BE2C (cell line): ENCODE measurements around the gene ASB9.

Experiments
- DNase-seq: peaks from one replicate; pipeline ENCODE4 v3.0.0-alpha.2; 2020
- H3K27me3 ChIP-seq: fragments of 250-450 bp; sonication (Bioruptor Pico); 2 replicates; pipeline ENCODE4 v1.5.1; 2020; ENCODE audit warnings: mild to moderate bottlenecking
- H3K36me3 ChIP-seq: fragments of 250-450 bp; sonication (Bioruptor Pico); 2 replicates; pipeline ENCODE4 v1.5.1; 2020; ENCODE audit warnings: mild to moderate bottlenecking
- H3K4me1 ChIP-seq: fragments of 250-450 bp; sonication (Bioruptor Pico); 2 replicates; pipeline ENCODE4 v1.5.1; 2020
- H3K4me3 ChIP-seq: 2 replicates; pipeline ENCODE4 v1.5.1; 2011; ENCODE audit warnings: low read depth, low read length
- H3K9me3 ChIP-seq: fragments of 250-450 bp; sonication (Bioruptor Pico); 2 replicates; pipeline ENCODE4 v1.5.1; 2020
- TF ChIP-seq, protein P1 (sequence below): IDR thresholded peaks from 2 replicates; pipeline ENCODE4 v1.5.1; 2012; ENCODE audit warnings: mild to moderate bottlenecking, low read depth, low read length

ASB9 gene

DNA sequence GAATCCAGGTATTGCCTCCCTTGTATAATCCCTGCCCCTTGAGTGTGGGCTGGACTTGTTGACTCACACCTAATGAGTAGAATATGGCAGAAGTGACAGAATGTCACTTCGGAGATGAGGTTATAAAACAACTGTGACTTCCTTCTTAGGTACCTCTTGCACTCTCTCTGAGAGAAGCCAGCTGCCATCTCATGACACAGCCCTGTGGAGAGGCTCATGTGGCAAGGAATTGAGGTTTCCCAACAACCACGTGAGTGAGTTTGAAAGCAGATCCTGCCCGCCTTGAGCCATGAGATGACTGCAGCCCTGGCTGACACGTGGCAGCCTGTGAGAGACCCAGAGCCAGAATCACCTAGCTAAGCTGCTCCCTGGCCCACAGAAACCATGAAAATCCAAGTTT, 32.0 kb upstream of the ASB9 start:
- H3K4me3 ChIP-seq = no peak overlapping the region
- H3K27me3 ChIP-seq = no peaks in the 10 kb centered on the region
- H3K36me3 ChIP-seq = no peaks in the 10 kb centered on the region
- H3K9me3 ChIP-seq = no peaks in the 10 kb centered on the region
- TF ChIP-seq, protein P1, sequence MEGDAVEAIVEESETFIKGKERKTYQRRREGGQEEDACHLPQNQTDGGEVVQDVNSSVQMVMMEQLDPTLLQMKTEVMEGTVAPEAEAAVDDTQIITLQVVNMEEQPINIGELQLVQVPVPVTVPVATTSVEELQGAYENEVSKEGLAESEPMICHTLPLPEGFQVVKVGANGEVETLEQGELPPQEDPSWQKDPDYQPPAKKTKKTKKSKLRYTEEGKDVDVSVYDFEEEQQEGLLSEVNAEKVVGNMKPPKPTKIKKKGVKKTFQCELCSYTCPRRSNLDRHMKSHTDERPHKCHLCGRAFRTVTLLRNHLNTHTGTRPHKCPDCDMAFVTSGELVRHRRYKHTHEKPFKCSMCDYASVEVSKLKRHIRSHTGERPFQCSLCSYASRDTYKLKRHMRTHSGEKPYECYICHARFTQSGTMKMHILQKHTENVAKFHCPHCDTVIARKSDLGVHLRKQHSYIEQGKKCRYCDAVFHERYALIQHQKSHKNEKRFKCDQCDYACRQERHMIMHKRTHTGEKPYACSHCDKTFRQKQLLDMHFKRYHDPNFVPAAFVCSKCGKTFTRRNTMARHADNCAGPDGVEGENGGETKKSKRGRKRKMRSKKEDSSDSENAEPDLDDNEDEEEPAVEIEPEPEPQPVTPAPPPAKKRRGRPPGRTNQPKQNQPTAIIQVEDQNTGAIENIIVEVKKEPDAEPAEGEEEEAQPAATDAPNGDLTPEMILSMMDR = no peak
- DNase-seq = no peak
- H3K4me1 ChIP-seq = no peaks in the 10 kb centered on the region

DNA sequence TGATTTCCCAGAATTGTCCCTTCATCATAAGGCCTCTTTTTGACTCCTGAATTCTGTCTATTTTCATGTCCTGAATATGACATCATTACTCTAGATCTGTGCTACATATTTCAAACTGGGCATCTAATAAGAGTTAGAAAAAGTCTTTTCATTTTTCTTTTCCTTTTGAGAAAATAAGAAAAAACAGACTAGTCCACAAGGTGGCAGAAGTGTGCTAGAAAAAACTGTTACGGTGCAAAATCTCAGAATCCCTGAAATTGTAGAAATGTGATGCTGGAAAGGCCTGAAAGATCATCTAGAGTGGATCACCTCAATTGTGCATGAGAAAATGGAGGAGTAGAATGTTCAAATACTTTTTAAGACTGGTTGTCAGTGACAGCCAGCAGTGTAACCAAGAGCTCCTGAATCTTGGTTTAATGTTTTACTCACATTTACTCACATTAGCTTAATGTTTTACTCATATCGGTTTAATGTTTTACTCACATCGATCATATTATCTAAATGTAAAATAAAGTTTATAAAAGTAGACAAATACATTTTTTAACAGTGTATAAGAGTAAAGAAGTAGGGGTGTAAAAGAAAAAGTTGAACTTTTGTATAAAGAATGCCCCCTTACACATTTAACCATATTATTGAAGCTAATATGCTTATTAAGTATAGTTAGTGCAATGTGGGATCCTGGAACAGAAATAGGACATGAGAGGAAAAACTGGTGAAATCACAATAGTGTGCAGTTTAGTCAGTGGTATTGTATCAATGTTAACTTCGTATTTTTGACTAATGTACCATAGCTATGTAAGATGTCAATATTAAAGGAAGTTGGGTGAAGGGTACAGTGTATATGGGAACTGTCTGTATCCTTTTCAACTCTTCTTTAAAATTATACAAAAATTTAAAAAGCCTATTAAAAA, 30.3 kb upstream of the ASB9 start:
- no peak for DNase-seq
- no peak overlapping the region for H3K4me3 ChIP-seq
- H3K27me3 ChIP-seq = no peaks in the 10 kb centered on the region
- H3K36me3 ChIP-seq = no peaks in the 10 kb centered on the region
- H3K4me1 ChIP-seq = no peaks in the 10 kb centered on the region
- TF ChIP-seq, protein P1 = peak; percentile 41
- no peaks in the 10 kb centered on the region for H3K9me3 ChIP-seq

DNA sequence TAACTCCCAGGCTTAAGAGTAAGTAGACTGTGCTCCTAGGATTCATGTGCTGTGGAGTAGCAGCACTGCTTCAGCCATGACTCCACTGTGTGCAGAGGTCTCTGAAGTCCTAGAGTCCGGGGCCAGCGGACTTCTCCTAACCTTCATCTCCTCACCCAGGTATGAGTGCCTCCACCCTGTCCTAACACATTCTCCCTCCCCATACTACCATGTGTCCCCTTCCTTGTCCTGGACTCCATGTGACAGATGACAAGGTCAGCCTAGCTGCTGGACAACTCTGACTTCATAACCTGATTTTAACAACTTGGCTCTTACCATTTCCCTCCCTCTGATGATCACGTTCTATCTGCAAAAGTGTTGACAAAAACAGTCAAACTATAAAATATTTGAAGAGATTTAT, 28.9 kb upstream of the ASB9 start:
- no peak for DNase-seq
- Histone ChIP-seq H3K27me3 (no peaks in the 10 kb centered on the region), H3K9me3 (no peaks in the 10 kb centered on the region), H3K36me3 (no peaks in the 10 kb centered on the region), H3K4me1 (no peaks in the 10 kb centered on the region), H3K4me3 (no peak overlapping the region)
- TF ChIP-seq, protein P1 = no peak

DNA sequence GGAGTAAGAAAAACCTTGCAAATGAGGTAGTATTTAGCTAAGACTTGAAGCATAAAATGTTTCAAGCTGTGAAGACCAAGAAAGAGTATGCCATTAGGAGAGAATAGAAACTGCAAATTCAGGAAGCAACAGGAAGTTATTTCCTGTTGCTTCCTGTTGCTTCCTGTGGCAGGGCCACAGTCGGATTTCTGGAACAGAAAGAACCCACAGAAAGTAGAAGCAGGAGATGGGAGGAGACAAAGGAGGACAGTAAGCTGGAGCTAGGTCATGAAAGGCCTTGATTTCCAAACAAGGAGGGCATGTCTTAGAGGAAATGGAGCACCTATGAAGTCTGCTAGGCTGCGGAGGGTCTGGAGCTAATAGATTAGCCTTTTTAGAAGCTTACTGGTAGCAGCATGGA, 28.3 kb upstream of the ASB9 start:
- DNase-seq = no peak

DNA sequence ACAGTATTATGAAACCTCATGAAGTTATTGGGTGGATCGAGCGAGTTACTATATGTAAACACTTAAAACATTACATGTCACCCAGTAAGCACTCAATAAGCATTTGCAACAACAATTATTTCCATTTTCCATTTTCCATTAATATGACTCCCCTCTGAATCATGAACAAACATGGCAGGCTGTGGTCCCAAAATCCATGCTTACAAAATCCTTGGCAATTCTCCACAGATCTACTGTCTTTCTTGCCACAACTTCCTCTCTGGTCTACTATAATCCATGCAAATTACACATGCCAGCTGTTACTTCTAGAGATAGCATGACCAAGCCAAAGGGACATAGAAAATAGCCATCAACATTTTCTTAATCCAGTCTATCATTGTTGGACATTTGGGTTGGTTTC, 23.6 kb upstream of the ASB9 start:
- TF ChIP-seq, protein P1 = no peak
- Histone ChIP-seq H3K36me3 (no peaks in the 10 kb centered on the region), H3K27me3 (no peaks in the 10 kb centered on the region), H3K4me1 (no peaks in the 10 kb centered on the region), H3K4me3 (no peak overlapping the region), H3K9me3 (no peaks in the 10 kb centered on the region)
- DNase-seq = no peak

More for the DNA sequence above, 28.3 kb upstream of the ASB9 start:
- H3K9me3 ChIP-seq = no peaks in the 10 kb centered on the region
- H3K4me3 ChIP-seq = no peak overlapping the region
- TF ChIP-seq, protein P1 = no peak
- H3K36me3 ChIP-seq = no peaks in the 10 kb centered on the region
- no peaks in the 10 kb centered on the region for H3K4me1 ChIP-seq
- H3K27me3 ChIP-seq = no peaks in the 10 kb centered on the region

DNA sequence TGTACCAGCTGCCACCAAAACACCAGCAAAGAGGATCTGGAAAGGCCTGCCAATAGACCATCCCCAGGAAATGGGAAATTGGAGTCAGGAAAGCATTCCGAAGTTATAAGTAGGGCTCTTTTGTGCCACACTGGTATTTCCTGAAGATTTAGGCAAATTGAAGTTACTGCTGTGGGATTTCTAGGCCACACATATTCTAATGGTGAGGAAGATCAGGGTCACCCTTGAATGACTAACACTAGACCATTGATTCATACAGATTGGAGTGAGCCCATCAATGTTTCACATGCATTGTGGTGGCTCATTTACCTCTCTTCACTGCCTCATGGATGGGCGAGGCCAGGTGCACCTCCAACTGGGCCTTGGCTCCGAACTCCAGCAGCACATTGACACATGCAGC, 23.0 kb upstream of the ASB9 start:
- TF ChIP-seq, protein P1 = no peak
- Histone ChIP-seq H3K4me3 (no peak overlapping the region), H3K9me3 (no peaks in the 10 kb centered on the region), H3K27me3 (no peaks in the 10 kb centered on the region), H3K36me3 (no peaks in the 10 kb centered on the region), H3K4me1 (no peaks in the 10 kb centered on the region)
- DNase-seq = no peak
